Measurements from ENCODE around the gene REXO1.
"Not testable (repeated sequence)": the region's sequence is repeated elsewhere in the genome, so short reads cannot be mapped to it uniquely, and the experiment has no call there.

REXO1 gene, protein sequence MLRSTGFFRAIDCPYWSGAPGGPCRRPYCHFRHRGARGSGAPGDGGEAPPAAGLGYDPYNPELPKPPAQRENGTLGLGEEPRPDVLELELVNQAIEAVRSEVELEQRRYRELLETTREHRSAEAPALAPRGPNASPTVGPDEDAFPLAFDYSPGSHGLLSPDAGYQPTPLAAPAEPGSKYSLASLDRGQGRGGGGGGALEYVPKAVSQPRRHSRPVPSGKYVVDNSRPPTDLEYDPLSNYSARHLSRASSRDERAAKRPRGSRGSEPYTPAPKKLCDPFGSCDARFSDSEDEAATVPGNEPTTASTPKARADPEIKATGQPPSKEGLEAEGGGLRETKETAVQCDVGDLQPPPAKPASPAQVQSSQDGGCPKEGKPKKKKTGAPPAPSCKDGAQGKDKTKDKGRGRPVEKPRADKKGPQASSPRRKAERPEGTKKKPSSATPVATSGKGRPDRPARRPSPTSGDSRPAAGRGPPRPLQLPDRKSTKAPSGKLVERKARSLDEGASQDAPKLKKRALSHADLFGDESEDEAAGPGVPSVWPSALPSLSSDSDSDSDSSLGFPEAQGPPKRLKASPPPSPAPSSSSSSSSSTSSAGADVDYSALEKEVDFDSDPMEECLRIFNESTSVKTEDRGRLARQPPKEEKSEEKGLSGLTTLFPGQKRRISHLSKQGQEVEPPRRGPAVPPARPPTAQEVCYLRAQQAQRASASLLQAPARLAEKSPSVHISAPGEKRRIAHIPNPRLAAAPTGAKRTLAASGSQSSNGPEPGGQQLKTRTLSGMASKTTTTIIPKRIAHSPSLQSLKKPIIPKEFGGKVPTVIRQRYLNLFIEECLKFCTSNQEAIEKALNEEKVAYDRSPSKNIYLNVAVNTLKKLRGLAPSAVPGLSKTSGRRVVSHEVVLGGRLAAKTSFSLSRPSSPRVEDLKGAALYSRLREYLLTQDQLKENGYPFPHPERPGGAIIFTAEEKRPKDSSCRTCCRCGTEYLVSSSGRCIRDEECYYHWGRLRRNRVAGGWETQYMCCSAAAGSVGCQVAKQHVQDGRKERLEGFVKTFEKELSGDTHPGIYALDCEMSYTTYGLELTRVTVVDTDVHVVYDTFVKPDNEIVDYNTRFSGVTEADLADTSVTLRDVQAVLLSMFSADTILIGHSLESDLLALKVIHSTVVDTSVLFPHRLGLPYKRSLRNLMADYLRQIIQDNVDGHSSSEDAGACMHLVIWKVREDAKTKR

DNA sequence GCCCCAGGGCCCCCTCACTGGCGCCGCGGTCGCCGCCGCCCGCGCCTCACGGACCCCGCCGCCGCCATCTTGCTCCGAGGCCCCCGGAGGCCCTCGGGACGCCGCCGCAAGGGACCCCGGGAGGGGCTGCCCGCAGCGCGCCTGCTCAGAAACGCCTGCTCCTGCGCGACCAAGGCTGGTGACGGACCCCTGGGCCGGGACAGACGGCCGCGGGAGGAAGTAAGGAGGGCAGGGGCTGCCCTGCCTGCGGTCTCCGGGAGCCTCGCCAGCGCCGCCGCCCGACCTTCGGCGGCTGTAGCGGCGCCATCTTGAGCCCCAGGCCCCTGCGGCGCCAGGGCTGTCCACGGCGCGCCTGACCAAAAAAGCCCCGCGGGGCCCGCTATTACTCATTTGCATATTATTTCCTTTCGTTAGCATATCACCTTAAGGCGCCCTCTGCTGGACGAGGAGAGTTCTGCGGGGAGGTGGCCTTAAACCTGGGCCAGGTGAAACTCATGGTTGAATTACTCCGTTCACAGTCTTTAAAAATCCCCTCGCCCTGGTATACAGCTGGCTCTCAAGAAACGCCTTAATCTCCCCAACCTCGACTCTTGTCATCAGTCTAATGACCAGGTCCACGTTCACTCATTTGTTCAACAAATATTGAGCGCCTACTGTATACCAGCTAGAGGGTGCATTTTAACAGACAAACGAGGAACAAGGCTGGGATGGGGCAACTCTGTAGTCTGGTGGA is at the start of gene REXO1:
TSS of gene REXO1 (minus strand) at position 85 of the 733 bp plus-strand sequence. CDS start 125 bp downstream, outside the sequence.
- Histone ChIP-seq H3K4me1 (ENCODE audit: control insufficient read depth in 2 of 2, insufficient read depth in 2 of 2, low read length in 2 of 2) (peaks cover 38 to 47% of the 10 kb centered on the region in 2 donors), H3K36me3 (ENCODE audit: control insufficient read depth in 2 of 2, insufficient read depth in 2 of 2, low read length in 2 of 2) (peaks cover 0 to 9% of the 10 kb centered on the region in 2 donors), H3K27ac (ENCODE audit: low read depth in 2 of 2, low read length in 2 of 2) (peak within 1 kb of the TSS; percentile 96 to 97), H3K27me3 (ENCODE audit: control insufficient read depth in 2 of 2, insufficient read depth in 2 of 2, low read length in 2 of 2) (no peaks in the 10 kb centered on the region), H3K4me3 (ENCODE audit: low read length in 2 of 2) (peak within 1 kb of the TSS; percentile 68 to 91), H3K9ac (ENCODE audit: low read depth in 1 of 2, low read length in 2 of 2) (peak within 1 kb of the TSS; percentile 80 to 90), H3K9me3 (ENCODE audit: control insufficient read depth in 2 of 2, low read length in 2 of 2) (no peaks in the 10 kb centered on the region)

DNA sequence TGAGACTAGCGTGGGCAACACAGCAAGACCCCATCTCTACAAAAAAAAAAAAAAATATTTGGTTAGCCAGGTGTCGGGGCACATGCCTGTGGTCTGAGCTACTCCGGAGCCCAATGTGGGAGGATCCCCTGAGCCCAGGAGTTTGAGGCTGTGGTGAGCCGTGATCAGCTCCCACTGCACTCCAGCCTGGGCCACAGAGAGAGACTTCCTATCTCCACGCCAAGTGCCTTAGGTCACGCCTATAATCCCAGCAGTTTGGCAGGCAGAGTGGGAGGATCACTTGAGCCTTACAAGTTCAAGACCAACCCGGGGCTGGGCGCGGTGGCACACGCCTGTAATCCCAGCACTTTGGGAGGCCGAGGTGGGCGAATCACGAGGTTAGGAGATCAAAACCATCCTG is 48.2 kb upstream of the REXO1 start:
- Histone ChIP-seq H3K27me3 (ENCODE audit: control insufficient read depth in 2 of 2, insufficient read depth in 2 of 2, low read length in 2 of 2) (no peaks in the 10 kb centered on the region), H3K4me1 (ENCODE audit: control insufficient read depth in 2 of 2, insufficient read depth in 2 of 2, low read length in 2 of 2) (peaks cover 6 to 7% of the 10 kb centered on the region in 2 donors), H3K9ac (ENCODE audit: low read depth in 1 of 2, low read length in 2 of 2) (no peak overlapping the region), H3K36me3 (ENCODE audit: control insufficient read depth in 2 of 2, insufficient read depth in 2 of 2, low read length in 2 of 2) (no peaks in the 10 kb centered on the region), H3K27ac (ENCODE audit: low read depth in 2 of 2, low read length in 2 of 2) (no peak overlapping the region), H3K9me3 (ENCODE audit: control insufficient read depth in 2 of 2, low read length in 2 of 2) (no peaks in the 10 kb centered on the region), H3K4me3 (ENCODE audit: low read length in 2 of 2) (no peak overlapping the region)

DNA sequence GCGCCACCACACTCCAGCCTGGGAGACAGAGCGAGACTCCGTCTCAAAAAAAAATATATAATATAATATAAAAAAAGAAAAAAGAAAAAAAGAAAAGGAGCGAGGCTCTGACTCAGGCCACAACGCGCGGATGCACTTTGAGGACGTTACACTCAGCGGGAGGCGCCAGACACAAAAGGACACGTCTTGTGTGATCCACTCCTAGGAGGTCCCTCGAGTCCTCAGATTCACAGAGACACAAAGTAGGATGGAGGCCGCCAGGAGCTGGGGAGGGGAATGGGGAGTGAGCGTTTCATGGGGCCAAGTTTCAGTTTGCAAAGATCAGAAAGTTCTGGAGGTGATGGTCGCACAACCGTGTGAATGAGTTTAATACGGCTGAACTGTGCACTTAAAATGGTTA is 45.5 kb upstream of the REXO1 start:
- Histone ChIP-seq H3K4me1 (ENCODE audit: control insufficient read depth in 2 of 2, insufficient read depth in 2 of 2, low read length in 2 of 2) (peaks cover 6 to 7% of the 10 kb centered on the region in 2 donors), H3K9me3 (ENCODE audit: control insufficient read depth in 2 of 2, low read length in 2 of 2) (no peaks in the 10 kb centered on the region), H3K27me3 (ENCODE audit: control insufficient read depth in 2 of 2, insufficient read depth in 2 of 2, low read length in 2 of 2) (no peaks in the 10 kb centered on the region), H3K4me3 (ENCODE audit: low read length in 2 of 2) (no peak overlapping the region), H3K9ac (ENCODE audit: low read depth in 1 of 2, low read length in 2 of 2) (no peak overlapping the region), H3K27ac (ENCODE audit: low read depth in 2 of 2, low read length in 2 of 2) (no peak overlapping the region), H3K36me3 (ENCODE audit: control insufficient read depth in 2 of 2, insufficient read depth in 2 of 2, low read length in 2 of 2) (no peaks in the 10 kb centered on the region)

DNA sequence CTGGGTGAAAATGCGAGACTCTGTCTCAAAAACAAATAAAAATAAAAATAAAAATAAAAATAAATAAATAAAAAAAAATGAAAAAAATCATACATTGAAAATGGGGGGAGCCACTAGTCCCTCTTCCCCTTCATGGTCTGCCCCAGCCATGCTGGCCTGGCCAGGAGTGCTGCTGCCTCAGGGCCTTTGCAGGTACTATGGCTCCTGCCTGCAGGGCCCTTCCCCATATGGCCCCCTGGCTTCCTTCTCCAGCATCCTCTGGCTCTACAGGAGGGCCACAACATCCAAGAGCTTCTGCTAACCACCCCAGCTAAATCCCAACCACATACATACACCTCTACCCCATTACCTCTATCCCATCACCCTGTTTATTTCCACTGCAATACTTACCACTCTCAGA is 41.6 kb upstream of the REXO1 start:
- Histone ChIP-seq H3K27ac (ENCODE audit: low read depth in 2 of 2, low read length in 2 of 2) (no peak overlapping the region), H3K27me3 (ENCODE audit: control insufficient read depth in 2 of 2, insufficient read depth in 2 of 2, low read length in 2 of 2) (no peaks in the 10 kb centered on the region), H3K4me3 (ENCODE audit: low read length in 2 of 2) (no peak overlapping the region), H3K36me3 (ENCODE audit: control insufficient read depth in 2 of 2, insufficient read depth in 2 of 2, low read length in 2 of 2) (no peaks in the 10 kb centered on the region), H3K9ac (ENCODE audit: low read depth in 1 of 2, low read length in 2 of 2) (no peak overlapping the region), H3K9me3 (ENCODE audit: control insufficient read depth in 2 of 2, low read length in 2 of 2) (no peaks in the 10 kb centered on the region), H3K4me1 (ENCODE audit: control insufficient read depth in 2 of 2, insufficient read depth in 2 of 2, low read length in 2 of 2) (no peaks in the 10 kb centered on the region)

DNA sequence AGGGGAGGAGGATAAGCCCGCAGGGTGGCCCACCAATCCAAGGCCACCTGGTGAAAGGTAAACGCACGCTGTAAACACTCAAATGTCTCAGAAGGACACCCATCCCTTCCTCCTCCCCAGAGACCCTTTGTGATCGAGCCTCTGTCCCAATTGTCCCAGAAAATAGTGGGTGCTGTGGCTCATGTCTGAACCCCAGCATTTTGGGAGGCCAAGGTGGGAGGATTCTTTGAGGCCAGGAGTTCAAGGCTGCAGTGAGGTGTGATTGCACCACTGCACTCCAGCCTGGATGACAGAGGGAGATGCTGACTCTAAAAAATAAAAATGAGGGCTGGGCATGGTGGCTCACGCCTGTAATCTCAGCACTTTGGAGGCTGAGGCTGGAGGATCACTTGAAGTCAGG is 40.1 kb upstream of the REXO1 start:
- Histone ChIP-seq H3K4me1 (ENCODE audit: control insufficient read depth in 2 of 2, insufficient read depth in 2 of 2, low read length in 2 of 2) (peaks cover 12 to 13% of the 10 kb centered on the region in 2 donors), H3K27me3 (ENCODE audit: control insufficient read depth in 2 of 2, insufficient read depth in 2 of 2, low read length in 2 of 2) (no peaks in the 10 kb centered on the region), H3K4me3 (ENCODE audit: low read length in 2 of 2) (no peak overlapping the region), H3K27ac (ENCODE audit: low read depth in 2 of 2, low read length in 2 of 2) (no peak overlapping the region), H3K9ac (ENCODE audit: low read depth in 1 of 2, low read length in 2 of 2) (no peak overlapping the region), H3K36me3 (ENCODE audit: control insufficient read depth in 2 of 2, insufficient read depth in 2 of 2, low read length in 2 of 2) (no peaks in the 10 kb centered on the region), H3K9me3 (ENCODE audit: control insufficient read depth in 2 of 2, low read length in 2 of 2) (no peaks in the 10 kb centered on the region)

DNA sequence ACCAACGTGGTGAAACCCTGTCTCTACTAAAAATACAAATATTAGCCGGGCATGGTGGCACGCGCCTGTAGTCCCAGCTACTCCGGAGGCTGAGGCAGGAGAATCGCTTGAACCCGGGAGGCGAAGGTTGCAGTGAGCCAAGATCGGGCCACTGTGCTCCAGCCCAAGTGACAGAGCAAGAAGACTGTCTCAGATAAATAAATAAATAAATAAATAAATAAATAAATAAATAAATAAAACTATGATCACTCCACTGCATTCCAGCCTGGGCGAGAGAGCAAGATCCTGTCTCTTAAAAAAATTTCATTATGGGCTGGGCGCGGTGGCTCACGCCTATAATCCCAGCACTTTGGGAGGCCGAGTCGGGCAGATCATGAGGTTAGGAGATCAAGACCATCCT is 38.1 kb upstream of the REXO1 start:
- H3K9ac ChIP-seq (ENCODE audit: low read depth in 1 of 2, low read length in 2 of 2); H3K27me3 ChIP-seq (ENCODE audit: control insufficient read depth in 2 of 2, insufficient read depth in 2 of 2, low read length in 2 of 2); H3K27ac ChIP-seq (ENCODE audit: low read depth in 2 of 2, low read length in 2 of 2); H3K36me3 ChIP-seq (ENCODE audit: control insufficient read depth in 2 of 2, insufficient read depth in 2 of 2, low read length in 2 of 2); H3K9me3 ChIP-seq (ENCODE audit: control insufficient read depth in 2 of 2, low read length in 2 of 2); H3K4me3 ChIP-seq (ENCODE audit: low read length in 2 of 2): not testable (repeated sequence)
- H3K4me1 ChIP-seq (ENCODE audit: control insufficient read depth in 2 of 2, insufficient read depth in 2 of 2, low read length in 2 of 2), result peaks cover 20 to 28% of the 10 kb centered on the region in 2 donors

DNA sequence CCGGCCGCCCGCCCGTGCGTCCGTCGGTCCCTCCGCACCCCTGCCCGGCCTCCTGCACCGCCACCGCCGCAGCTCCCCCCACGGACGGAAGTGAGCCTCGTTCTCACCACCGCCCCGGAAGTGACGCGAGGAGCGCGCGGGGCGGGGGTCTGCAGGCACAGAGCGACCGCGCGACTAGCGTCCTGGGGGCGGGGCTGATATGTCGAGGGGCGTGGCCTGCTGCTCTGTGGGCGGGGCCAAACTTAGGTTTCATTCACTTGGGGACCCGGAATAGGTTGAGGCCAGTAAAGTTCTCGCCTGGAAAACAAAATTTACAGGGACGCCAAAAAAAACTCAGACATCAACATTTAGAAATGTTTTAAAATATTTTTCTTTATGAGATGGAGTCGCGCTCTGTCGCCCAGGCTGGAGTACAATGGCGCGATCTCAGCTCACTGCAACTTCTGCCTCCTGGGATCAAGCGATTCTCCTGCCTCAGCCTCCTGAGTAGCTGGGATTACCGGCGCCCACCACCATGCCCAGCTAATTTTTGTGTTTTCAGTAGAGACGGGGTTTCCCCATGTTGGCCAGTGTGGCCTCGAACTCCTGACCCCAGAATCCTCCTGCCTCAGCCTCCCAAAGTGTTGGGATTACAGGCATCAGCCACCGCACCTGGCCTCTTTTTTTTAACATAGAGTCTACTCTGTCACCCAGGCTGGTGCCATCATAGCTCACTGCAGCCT is 37.3 kb upstream of the REXO1 start, which contains the start of gene ABHD17A:
TSS of gene ABHD17A (minus strand) at position 99 of the 722 bp plus-strand sequence. CDS start 3,930 bp downstream, outside the sequence.
- Histone ChIP-seq H3K4me1 (ENCODE audit: control insufficient read depth in 2 of 2, insufficient read depth in 2 of 2, low read length in 2 of 2) (peaks cover 20 to 28% of the 10 kb centered on the region in 2 donors), H3K9ac (ENCODE audit: low read depth in 1 of 2, low read length in 2 of 2) (peak within 1 kb of the TSS; percentile 84 to 93), H3K27ac (ENCODE audit: low read depth in 2 of 2, low read length in 2 of 2) (peak within 1 kb of the TSS; percentile 81 to 82), H3K4me3 (ENCODE audit: low read length in 2 of 2) (peak within 1 kb of the TSS; percentile 84 to 90)
- H3K27me3 ChIP-seq (ENCODE audit: control insufficient read depth in 2 of 2, insufficient read depth in 2 of 2, low read length in 2 of 2); H3K36me3 ChIP-seq (ENCODE audit: control insufficient read depth in 2 of 2, insufficient read depth in 2 of 2, low read length in 2 of 2); H3K9me3 ChIP-seq (ENCODE audit: control insufficient read depth in 2 of 2, low read length in 2 of 2): not testable (repeated sequence)

DNA sequence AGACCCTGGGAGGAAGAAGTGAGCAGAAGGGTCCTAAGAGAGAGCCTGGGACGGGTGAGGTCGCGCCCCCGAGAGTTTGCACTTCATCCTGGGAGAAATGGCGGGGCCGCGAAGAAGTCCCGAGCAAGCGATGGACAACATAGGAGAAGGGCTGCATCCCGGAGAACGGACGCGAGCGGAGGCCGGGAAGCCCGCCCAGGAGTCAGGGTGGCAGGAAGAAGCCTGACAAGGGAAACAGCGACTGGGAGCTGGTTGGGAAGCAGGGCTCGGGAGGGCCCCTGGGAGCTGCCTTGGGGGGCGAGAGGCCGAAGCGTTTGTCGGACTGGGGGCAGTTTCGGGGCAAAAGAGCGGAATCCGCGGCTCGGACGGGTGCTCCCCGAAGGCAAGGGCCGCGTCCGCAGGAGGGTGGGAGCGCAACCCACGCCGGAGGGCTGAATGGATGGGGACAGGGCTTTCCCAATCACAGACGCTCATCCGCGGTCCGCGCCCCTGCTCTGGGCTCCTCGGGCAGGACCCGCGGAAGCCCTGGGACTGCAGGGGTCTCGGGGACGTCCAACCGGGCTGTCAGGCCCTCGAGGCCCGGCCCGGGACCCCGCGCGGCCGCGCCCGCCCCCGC is 36.5 kb upstream of the REXO1 start:
- peaks cover 0 to 4% of the 10 kb centered on the region in 2 donors for H3K36me3 ChIP-seq (ENCODE audit: control insufficient read depth in 2 of 2, insufficient read depth in 2 of 2, low read length in 2 of 2)
- H3K27ac ChIP-seq (ENCODE audit: low read depth in 2 of 2, low read length in 2 of 2), result peak overlapping the region; percentile 81 to 82
- no peaks in the 10 kb centered on the region for H3K27me3 ChIP-seq (ENCODE audit: control insufficient read depth in 2 of 2, insufficient read depth in 2 of 2, low read length in 2 of 2)
- H3K9ac ChIP-seq (ENCODE audit: low read depth in 1 of 2, low read length in 2 of 2), result peak overlapping the region; percentile 84 to 93
- peaks cover 20 to 28% of the 10 kb centered on the region in 2 donors for H3K4me1 ChIP-seq (ENCODE audit: control insufficient read depth in 2 of 2, insufficient read depth in 2 of 2, low read length in 2 of 2)
- H3K4me3 ChIP-seq (ENCODE audit: low read length in 2 of 2), result peak overlapping the region; percentile 84 to 90
- no peaks in the 10 kb centered on the region for H3K9me3 ChIP-seq (ENCODE audit: control insufficient read depth in 2 of 2, low read length in 2 of 2)

Measured in mucosa of rectum (tissue), 2 donors.